Measurements from ENCODE around the gene ABCC3.

- TF ChIP-seq POLR2A (IDR thresholded peaks at IDR 0.05) = no peak
- no peak for TF ChIP-seq CTCF (IDR thresholded peaks at IDR 0.05)
These were observed 25.8 kb upstream of the ABCC3 start for GRCh38 chr17:50608700-50609379.

Measured in Peyer's patch (tissue), 4 donors.